RCC 7860 (cell line): ENCODE results near the gene CYB5D1.

Experiments used
- DNase-seq: peaks from one replicate; pipeline ENCODE4 v3.0.0-alpha.2; 2015; ENCODE audit warnings: low spot score
- FAIRE-seq: peaks from 2 replicates; lab custom pipeline; 2012; peaks lifted over from hg19 to GRCh38; lab: Jason Lieb, UNC

CYB5D1 gene

GRCh38 chr17:7843536-7844291 is 14.1 kb upstream of the CYB5D1 start:
- no peak for FAIRE-seq
- peak; percentile 63 for DNase-seq

DNA sequence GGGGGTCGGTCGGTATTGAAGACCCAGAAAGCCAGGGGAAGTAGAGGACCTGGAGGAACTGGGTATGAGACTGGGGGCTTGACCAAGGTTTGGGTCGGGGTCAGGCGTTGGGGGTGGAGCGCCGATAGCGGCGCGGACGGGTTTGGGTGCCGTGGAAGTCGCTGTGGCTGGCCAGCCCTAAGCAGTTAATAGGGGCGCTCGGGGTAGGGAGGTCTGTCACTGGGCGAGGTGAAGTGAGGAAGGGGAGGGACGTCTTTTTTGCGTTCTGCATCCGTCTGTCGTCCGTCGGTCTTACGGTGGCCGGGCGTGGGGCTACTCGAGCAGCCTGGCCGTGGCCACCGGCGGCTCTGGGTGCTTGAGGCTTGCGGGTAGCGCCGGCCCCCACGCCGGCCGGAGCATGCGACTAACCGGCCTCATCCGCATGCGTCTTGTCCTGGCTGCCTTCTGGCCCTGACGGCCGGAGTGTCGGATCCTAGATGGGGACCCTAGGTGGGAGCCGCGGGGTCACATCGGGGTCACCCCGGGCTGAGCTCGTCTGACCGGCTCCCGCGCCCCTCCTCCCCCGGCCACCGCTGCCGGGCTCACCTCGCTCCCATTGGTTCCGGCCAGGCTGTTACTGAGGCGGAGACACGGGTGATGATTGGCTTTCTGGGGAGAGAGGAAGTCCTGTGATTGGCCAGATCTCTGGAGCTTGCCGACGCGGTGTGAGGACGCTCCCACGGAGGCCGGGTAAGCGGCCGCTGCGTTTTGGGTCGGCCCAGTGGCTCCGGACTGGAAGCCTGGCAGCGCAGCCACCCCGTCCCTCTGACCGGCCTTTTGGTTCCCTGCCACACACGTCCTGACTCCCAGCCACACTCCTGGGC is 13.3 kb upstream of the CYB5D1 start:
- FAIRE-seq, result peak; percentile 83
- DNase-seq, result peak; percentile 88

DNA sequence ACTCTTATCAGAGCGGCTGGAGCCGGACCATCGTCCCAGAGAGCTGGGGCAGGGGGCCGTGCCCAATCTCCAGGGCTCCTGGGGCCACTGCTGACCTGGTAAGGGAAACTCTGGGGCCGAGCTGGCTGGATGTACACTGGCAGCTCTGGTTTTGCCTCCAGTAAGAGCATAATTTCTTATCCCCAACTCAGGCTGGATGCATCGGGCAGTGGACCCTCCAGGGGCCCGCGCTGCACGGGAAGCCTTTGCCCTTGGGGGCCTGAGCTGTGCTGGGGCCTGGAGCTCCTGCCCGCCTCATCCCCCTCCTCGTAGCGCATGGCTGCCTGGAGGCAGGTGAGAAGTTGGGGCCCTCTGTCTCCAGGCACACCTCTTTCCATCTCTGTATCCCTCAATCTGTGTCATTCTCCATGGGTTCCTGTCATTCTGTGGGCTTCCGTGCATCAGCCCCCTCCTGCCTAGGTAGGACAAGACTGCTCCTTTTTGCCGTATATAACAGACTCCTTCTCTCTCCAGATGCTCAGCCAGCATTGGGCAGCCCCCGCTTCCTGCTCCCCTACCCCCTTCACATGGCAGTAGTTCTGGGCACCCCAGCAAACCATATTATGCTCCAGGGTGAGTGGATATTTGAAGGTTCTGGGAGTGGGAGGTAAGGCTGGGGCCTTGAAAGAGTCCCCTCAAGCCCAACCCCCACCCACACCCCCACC is 12.3 kb upstream of the CYB5D1 start:
- FAIRE-seq (no peak), DNase-seq (no peak)

DNA sequence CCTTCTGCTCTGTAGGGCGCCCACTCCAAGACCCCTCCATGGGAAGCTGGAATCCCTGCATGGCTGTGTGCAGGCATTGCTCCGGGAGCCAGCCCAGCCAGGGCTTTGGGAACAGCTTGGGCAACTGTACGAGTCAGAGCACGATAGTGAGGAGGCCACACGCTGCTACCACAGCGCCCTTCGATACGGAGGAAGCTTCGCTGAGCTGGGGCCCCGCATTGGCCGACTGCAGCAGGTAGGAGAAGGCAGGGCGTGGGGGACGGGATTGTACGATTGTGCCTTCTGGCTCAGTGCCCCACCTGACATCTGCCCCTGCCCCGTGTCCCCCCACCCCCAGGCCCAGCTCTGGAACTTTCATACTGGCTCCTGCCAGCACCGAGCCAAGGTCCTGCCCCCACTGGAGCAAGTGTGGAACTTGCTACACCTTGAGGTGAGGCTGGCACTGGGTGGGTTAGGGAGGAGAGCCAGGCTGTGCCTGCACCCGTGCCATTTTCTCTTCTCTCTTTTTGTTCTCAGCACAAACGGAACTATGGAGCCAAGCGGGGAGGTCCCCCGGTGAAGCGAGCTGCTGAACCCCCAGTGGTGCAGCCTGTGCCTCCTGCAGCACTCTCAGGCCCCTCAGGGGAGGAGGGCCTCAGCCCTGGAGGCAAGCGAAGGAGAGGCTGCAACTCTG is 11.6 kb upstream of the CYB5D1 start:
- DNase-seq, result no peak
- FAIRE-seq, result no peak

DNA sequence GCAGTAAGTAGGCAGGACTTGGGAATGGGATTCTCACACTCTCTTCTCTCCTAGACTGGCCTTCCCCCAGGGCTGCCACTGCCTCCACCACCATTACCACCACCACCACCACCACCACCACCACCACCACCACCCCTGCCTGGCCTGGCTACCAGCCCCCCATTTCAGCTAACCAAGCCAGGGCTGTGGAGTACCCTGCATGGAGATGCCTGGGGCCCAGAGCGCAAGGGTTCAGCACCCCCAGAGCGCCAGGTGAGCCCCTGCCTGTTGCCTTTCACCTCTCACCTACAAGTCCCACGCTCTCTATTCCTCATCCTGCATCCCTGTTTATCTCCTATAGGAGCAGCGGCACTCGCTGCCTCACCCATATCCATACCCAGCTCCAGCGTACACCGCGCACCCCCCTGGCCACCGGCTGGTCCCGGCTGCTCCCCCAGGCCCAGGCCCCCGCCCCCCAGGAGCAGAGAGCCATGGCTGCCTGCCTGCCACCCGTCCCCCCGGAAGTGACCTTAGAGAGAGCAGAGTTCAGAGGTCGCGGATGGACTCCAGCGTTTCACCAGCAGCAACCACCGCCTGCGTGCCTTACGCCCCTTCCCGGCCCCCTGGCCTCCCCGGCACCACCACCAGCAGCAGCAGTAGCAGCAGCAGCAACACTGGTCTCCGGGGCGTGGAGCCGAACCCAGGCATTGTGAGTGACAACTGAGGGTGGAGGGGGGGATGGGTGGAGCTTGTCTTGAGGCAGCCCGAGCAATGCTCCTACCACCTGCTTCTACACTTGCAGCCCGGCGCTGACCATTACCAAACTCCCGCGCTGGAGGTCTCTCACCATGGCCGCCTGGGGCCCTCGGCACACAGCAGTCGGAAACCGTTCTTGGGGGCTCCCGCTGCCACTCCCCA is 10.8 kb upstream of the CYB5D1 start:
- no peak for FAIRE-seq
- DNase-seq, result no peak

DNA sequence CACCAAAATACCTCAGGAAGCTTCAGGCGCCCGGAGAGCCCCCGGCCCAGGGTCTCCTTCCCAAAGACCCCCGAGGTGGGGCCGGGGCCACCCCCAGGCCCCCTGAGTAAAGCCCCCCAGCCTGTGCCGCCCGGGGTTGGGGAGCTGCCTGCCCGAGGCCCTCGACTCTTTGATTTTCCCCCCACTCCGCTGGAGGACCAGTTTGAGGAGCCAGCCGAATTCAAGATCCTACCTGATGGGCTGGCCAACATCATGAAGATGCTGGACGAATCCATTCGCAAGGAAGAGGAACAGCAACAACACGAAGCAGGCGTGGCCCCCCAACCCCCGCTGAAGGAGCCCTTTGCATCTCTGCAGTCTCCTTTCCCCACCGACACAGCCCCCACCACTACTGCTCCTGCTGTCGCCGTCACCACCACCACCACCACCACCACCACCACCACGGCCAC is 9.6 kb upstream of the CYB5D1 start:
- DNase-seq (no peak), FAIRE-seq (no peak)

GRCh38 chr17:7848739-7849129 is 9.1 kb upstream of the CYB5D1 start:
- DNase-seq, result no peak
- FAIRE-seq, result no peak

DNA sequence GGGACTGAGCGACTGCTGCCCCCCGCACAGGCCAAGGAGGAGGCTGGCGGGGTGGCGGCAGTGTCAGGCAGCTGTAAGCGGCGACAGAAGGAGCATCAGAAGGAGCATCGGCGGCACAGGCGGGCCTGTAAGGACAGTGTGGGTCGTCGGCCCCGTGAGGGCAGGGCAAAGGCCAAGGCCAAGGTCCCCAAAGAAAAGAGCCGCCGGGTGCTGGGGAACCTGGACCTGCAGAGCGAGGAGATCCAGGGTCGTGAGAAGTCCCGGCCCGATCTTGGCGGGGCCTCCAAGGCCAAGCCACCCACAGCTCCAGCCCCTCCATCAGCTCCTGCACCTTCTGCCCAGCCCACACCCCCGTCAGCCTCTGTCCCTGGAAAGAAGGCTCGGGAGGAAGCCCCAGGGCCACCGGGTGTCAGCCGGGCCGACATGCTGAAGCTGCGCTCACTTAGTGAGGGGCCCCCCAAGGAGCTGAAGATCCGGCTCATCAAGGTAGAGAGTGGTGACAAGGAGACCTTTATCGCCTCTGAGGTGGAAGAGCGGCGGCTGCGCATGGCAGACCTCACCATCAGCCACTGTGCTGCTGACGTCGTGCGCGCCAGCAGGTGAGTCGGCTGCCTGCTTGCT is 8.6 kb upstream of the CYB5D1 start:
- FAIRE-seq, result no peak
- DNase-seq, result no peak

- DNase-seq (no peak), FAIRE-seq (no peak)
Measured at GRCh38 chr17:7849751-7850504, 7.9 kb upstream of the CYB5D1 start.

DNA sequence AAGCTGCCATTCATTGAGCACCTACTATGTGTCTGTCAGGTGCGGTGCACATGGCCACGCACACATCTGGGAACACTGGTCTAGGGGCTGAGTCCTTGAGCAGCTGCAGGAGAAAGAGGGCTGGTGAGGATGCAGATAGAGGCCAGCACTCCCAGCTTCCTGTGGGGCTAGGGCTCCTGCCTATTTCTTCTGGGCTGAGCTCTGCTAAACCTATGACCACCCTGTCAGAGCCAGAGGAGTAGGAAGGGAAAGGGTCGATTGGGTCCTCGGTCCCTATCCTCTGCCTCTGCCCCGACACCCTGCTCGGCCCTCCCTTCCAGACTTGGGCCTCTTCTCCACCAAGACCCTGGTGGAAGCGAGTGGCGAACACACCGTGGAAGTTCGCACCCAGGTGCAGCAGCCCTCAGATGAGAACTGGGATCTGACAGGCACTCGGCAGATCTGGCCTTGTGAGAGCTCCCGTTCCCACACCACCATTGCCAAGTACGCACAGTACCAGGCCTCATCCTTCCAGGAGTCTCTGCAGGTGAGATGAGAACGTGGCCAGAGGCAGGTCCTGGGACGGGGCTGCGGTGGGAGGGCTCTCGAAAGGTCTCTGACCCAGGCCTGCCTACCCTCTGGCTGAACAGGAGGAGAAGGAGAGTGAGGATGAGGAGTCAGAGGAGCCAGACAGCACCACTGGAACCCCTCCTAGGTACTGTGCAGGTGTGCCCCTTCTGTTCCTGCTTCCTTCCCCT is 6.9 kb upstream of the CYB5D1 start:
- FAIRE-seq, result no peak
- no peak for DNase-seq

GRCh38 chr17:7851438-7852261 is 6.2 kb upstream of the CYB5D1 start:
- DNase-seq, result peak; percentile 67
- FAIRE-seq, result no peak

- no peak for DNase-seq
- no peak for FAIRE-seq
Measured at GRCh38 chr17:7852262-7852670, 5.5 kb upstream of the CYB5D1 start.

DNA sequence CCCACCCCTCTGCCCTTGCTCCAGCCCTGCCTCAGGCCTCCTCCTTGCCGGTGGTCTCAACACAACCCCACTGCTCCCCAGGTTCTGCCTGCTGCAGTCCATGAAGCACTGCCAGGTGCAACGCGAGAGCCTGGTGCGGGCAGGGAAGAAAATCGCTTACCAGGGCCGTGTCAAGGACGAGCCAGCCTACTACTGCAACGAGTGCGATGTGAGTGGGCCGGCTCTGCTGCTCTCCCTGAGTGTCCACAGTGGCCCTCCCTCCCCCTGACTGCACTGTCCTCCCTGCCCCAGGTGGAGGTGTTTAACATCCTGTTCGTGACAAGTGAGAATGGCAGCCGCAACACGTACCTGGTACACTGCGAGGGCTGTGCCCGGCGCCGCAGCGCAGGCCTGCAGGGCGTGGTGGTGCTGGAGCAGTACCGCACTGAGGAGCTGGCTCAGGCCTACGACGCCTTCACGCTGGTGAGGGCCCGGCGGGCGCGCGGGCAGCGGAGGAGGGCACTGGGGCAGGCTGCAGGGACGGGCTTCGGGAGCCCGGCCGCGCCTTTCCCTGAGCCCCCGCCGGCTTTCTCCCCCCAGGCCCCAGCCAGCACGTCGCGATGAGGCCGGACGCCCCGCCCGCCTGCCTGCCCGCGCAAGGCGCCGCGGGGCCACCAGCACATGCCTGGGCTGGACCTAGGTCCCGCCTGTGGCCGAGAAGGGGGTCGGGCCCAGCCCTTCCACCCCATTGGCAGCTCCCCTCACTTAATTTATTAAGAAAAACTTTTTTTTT is 4.7 kb upstream of the CYB5D1 start:
- FAIRE-seq (no peak), DNase-seq (no peak)

- FAIRE-seq, result no peak
- no peak for DNase-seq
Measured at GRCh38 chr17:7853691-7854038, 4.1 kb upstream of the CYB5D1 start.

- no peak for DNase-seq
- FAIRE-seq, result no peak
Measured at GRCh38 chr17:7854078-7854777, 3.6 kb upstream of the CYB5D1 start.
